NCI-H1105 treated with DMSO at 0.1 percent for 48 hours (cell line): ENCODE measurements around the gene RSBN1L.
"Not testable (repeated sequence)": the region's sequence is repeated elsewhere in the genome, so short reads cannot be mapped to it uniquely, and the experiment has no call there.

Experiments used
- DNase-seq: peaks from one replicate; lab custom pipeline; 2025; lab: John Stamatoyannopoulos, UW

RSBN1L gene

DNA sequence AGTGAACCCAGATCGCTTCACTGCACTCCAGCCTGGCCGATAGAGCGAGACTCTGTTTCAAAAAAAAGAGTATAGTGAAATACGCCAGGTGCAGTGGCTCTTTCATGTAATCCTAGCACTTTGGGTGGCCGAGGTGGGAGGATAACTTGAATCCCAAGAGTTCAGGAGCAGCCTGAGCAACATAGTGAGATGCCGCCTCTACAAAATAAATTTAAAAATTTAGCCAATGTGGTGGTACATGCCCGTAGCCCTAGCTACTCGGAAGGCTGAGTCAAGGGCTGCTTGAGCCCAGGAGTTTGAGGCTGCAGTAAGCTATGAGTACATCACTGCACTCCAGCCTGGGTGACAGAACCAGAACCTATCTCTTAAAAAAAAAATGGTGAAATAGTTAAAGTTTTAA lies 74.1 kb downstream of the RSBN1L start:
- no peak for DNase-seq

DNA sequence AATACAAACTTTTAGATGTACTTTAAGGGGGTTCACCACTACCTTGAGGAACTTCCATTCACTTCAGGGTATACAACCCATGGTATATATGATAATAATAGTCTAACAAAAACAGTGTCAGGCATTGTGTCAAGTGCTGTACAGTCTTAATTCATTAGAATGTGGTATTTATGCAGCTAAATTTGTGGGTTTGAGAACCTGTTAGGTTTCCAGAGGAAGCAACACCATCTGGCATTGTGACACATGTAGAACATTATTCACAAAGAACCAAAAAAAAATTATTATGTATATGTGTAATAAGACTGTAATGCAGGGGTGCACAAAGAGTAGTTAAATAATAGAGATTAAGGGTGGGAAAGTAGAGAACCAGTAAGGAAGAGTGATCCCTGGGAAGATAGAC lies 75.6 kb downstream of the RSBN1L start:
- DNase-seq = no peak

DNA sequence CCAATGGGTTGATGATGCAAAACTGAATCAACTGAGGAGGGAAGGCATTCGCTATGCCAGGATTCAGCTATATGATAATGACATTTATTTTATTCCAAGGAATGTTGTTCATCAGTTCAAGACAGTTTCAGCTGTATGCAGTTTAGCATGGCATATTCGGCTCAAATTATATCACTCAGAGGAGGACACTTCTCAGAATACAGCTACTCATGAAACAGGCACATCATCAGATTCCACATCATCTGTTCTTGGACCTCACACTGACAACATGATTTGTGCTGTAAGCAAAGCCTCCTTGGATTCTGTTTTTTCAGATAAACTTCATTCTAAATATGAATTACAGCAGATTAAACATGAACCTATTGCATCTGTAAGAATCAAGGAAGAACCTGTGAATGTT lies 82.3 kb downstream of the RSBN1L start:
- no peak for DNase-seq

DNA sequence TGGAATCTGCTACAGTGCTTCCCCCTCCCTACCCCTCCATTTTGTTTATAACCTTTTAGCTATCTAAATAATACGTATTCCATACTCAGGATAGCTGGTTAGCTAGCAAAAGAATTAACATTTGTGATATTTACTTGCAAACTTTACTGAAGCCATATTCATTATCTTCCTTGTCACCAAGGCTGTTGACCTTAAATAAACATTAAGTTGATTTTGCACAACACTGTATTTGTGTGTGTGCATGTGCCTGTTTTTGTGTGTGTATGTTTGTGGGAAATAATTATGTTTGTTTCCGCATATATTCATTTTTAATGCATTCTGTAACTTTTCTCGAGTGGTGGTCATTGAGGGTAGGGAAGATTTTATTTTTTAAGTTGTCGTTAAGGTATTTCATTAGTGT lies 86.1 kb downstream of the RSBN1L start:
- DNase-seq = no peak

DNA sequence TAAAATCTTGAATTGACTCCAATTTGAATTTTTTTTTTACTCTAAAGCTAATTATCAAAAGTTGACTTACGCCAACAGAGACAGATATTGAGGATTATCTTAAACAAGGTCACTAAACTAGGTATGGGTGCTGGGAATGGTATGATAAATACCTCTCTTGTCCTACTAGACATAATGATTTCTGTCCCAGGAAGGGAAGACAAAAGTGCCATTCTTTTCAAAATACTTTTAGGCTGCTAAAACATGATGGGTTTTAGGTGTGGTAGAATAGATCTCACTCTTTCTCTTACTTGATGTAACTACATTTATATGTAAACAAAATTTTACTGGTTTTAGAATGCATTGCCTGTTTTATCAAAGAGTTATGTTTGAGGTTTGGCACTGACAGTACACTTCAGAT lies 86.9 kb downstream of the RSBN1L start:
- DNase-seq = no peak

DNA sequence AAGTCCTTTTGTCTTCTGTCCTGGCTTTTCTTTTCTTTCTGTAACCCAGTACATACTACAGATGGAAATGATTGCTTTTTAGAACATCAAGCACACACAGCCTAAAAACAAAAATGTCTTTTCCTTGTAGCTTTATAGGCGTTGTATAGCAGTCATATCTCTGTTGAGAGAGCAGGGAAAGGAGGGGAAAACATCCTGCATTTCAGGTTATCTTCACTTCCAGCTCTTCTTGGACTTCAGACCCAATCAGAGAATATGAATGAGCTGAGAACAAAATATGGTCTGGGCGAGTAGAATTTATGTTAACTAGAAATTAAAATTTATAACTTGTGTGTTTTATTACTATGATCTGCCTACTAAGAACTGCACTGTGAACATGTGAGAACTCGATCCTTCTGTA lies 87.3 kb downstream of the RSBN1L start:
- DNase-seq = no peak

DNA sequence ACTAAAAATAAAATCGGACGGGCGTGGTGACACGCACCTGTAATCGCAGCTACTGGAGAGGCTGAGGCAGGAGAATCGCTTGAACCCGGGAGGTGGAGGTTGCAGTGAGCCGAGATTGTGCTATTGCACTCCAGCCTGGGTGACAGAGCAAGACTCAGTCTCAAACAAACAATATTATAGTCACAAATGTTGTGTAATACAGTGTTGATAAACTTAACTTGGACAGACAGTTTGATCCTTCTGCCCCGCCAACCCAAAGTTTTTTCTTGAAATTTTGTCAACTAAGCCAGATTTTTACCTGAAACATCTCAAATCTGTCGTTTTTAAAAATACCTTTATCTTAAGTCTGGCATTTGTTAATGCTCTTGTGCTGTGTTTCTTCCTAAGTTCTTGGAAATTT lies 88.2 kb downstream of the RSBN1L start:
- not testable (repeated sequence) for DNase-seq

DNA sequence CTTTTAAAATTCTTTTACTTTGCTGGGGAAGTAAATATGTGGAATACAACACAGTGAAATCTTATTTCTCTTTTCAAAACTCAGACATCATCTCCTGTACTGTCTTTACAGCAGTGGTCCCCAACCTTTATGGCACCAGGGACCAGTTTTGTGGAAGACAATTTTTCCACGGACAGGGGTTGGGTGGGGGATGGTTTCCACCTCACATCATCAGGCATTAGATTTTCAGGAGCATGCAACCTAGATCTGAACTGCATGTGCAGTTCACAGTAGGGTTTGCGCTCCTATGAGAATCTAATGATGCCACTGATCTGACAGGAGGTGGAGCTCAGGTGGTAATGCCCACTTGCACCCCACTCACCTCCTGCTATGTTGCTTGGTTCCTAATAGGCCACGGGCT lies 89.8 kb downstream of the RSBN1L start:
- no peak for DNase-seq

DNA sequence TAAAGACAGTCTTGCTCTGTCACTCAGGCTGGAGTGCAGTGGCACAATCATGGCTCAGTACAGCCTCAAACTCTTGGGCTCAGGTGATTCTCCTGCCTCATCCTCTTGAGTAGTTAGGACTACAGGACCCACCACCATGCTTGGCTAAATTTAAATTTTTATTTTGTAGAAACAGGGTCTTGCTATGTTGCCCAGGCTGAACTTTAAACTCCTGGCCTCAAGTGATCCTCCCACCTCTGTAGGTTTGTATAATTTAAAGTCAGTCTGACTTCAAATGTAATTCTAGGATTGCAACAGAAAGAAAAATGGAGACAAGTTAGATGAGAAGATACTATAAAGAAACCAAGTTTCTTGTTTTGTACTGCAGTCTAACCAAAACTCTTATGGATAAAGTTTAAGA lies 90.5 kb downstream of the RSBN1L start:
- DNase-seq = no peak

DNA sequence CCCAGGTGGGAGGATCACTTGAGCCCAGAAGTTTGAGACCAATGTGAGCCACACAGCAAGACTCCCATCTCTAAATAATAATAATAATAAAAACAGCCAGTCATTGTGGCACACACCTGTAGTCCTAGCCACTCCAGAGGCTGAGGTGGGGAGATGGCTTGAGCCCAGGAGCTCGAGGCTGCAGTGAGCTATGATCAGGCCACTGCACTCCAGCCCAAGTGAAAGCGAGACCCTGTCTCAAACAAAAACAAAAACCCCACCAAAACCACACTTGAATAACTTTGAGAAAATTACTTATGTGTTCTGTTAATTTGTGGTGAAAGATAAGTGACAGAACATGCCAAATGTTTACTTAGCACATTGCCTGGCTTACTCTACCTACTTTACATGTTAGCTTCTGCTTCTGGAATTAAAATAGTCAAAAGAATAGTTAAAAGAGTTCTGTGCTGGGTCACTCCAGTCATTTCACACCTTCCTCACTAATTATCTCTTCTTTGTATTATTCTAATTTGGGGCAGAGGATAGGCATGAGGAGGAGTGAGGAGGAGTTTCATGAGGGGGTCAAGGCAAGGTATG lies 92.2 kb downstream of the RSBN1L start:
- DNase-seq = no peak

DNA sequence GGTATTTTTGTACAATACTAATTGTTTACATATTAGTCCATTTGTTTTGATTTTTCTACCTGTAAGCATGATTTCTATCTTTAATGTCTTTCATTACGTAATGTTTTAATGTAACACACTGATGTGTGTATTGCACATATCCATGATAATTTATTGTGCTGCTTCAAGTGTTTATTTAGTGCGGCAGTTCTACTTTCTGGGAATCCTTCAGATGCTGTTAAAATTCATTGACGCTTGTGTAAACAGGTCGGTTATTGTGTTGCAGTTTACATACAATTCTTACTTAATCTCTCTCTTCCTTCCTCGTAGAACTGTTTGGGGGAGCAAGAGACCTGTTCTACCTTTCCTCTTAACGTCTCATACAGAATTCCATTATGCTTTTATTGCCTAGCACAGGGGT lies 95.1 kb downstream of the RSBN1L start:
- peak; percentile 61 for DNase-seq

DNA sequence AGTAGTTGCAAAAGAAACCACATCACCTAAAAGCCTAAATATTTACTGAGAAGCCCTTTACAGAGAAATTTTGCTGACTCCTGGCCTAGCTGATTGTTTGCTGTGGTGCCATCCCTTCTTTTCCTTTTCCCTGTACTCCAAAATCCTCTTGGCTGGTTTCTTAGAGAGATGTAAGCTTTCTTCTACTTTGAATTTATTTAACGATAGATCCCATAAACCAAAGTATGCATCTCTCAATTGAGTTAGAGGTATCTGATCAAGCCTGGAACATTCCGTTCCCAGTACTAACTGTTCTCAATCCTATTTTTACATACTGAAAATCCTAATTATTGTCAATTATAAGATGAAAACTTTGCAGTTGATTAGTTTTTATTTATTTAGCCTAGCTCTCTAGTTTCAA lies 95.7 kb downstream of the RSBN1L start:
- DNase-seq = no peak

DNA sequence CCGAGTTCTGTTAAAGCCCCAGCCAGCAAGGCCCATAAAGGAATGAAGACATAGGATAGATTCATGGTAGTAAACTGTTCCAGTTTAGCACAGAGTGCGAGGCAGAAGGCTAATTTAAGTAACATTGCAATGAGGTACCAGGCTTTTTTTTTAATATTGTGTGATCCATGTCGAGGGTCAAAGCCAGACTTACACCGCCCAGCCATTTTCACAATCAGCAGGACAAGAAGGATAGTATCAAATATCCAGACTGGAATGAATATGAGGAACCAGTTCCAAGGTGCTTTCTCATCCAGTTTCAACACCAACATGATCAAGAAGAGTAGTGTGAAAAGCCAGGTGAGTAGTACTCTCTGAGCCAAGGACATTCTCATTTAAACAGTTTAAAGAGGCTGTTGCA lies 97.7 kb downstream of the RSBN1L start:
- DNase-seq = no peak

DNA sequence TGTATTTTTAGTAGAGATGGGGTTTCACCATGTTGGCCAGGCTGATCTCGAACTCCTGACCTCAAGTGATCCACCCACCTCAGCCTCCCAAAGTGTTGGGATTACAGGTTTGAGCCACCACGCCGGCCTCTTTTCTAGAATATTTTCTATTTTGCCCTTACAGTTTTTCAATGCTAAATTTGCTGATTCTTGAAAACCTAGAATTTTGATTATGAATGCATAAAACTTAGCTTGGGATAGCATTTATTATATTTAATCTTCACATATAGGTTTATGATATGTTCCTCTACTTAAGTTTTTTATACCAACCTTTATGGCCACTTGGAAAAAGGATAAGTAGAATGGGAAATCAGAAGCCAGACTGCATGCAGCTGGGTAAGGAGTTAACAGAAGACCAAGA lies 99.8 kb downstream of the RSBN1L start:
- DNase-seq = no peak

DNA sequence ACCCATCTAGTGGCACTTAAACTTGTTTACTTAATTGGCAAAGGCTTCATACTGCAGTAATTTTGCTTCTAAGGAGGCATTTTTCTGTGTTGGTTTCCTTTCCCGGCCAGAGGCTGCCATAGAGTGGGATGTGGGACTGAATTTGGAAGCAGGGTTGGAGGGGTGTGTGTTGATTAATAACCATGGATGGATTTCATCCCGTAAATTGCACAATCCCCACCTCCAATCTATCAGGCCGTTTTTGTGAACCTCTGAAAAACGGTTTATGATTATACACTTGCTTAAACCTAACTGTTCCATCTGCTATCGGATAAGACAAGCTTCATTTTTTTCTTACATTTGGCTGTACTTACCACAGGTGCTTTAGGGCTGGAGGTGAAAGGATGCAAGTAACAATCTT lies 100.7 kb downstream of the RSBN1L start:
- DNase-seq = peak; percentile 17

DNA sequence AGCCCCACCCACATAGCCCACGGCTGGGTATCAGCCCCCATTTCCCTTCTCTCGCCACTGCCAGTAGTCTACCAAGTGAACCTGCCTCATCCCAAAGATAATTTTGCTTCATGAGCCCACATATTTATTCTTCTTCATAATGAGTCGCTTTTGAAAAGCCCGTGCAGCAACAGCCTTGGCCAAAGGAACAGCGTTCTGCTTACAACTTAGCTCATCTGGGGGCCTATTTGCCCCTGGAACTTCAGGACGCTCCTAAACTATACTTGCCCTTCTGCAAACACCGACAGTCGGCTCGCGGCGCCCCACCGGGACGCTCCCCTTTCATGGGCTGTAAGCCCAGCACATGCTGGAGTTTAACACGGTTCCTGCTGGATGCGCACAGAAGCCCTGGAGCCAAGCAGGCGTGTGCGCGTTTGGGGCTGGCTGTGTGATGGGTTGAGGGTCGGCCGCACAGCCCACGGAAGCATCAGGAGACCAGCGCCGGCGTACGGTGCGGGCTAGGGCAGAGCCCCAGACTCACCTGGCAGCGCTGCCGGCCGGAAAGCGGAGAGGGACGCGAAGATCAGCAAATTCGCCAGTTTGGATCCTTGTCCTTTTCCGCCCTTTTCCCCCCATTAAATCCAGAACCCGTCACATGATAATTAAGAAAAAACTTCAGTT lies 101.6 kb downstream of the RSBN1L start:
- no peak for DNase-seq

DNA sequence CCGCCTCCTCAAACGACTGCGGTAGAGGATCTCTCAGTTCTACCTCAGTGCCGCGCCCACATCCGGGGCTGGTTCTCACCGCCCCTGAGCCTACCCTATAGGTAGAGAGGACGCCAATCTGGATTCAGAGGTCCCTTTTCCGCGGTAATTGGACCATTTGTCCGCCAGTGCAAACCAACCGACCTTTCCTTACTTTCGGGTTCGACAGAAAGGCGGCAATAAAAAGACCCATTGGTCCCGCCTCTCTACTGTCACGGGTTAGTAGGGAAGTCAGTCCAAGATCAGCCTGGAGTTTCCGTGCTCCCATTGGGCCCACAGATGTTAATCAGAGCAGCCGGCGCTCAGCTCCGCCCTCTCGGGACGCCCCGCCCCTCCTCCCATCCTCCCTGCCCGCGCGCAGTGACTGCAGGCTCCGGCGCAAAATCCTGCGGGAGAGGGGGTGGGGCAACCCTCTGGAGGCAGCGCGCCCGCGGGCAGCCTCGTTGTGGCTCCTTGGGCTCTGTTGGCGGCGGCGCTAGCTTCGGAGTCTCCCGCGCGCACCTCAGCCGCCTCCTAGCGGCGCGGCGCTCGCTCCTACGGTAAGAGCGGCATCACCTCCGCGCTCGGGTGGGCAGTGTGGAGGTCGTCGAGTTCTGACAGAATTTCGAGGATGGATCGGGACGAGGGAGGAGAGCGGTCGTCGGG lies 102.3 kb downstream of the RSBN1L start, which contains the start of the genes PHTF2 and TMEM60:
PHTF2 (plus strand) TSS at position 380 of the 684 bp plus-strand sequence.
TMEM60 (minus strand) TSS at position 41 of the 684 bp plus-strand sequence. CDS start 4,061 bp downstream, outside the sequence.
- peak; percentile 100 for DNase-seq

DNA sequence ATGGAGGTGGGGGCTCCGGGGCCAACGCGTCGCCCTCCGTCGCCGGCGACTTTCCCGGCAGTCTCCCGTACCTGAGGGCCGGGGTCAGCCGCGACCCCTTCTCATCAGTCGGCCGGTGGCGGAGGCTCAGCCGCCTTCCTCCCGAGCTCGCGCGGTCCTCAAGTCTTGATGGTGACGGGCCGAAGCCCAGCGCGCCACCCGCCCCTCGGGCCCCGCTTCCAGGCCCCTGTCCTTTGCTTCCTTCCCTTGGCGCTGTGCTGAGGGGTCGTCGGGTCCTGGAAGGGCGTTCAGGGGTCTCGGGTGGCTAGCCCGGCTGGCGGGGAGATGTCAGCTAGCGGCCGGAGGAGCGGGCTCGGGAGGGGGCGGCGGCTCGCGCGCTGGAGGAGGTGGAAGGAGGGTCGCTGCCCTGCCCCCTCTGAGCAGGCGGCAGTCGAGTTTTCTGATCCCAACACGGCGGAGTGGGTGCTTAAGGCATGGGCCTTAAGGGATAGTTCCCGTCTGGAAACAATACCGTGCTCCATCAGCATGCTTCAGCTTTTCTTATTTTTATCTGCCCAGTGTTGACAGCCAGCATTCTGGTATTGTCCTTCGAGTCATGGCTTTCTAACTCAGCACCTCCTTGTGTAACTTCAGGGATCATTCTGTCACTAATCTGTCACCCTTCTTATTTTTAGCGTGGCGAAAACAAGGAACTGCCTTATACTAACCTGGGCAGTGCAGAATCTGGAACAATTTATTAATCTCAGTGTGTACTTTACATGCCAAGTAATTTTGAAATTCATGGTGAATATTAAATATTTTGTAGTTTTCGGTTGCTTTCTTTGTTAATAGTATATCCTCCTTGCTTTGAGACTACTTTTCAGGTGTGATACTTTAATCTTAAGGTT lies 103.1 kb downstream of the RSBN1L start:
- peak; percentile 26 for DNase-seq

DNA sequence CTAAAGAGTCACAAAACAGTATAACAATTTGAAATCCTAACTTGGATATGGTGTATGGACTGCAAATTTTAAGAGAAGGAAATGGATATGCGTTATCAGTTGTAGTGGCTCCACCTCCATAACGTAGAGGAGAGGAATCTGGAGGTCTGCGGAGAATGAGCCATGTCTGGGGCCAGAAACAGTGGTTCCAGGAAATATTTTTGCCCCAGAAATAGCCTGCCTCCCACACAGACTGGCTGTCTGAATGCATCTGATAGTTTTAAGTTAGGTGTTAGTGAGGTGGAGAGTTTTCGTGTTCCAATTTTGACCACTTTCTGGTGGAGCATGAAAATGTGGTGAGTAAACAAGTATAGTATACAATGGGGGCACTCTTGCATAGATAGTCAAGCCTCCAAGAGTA lies 103.9 kb downstream of the RSBN1L start:
- DNase-seq = no peak

DNA sequence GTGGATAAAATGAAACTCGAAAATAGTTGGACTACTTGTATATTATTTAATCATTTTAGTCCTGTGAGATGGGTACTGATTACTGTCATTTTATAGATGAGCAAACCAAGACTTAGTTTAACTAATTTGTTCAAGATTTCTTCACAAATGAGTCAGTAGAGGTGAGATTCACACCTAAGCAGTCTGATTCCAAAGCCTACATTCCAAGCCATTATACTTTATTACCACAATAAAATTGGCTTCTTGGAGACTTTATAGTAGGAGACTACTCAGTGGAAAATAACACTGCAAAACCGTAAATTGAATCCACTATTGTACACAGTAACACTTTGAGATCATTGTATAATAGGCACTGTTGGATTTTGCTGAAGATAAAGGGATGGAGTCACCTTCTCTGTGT lies 104.5 kb downstream of the RSBN1L start:
- no peak for DNase-seq

DNA sequence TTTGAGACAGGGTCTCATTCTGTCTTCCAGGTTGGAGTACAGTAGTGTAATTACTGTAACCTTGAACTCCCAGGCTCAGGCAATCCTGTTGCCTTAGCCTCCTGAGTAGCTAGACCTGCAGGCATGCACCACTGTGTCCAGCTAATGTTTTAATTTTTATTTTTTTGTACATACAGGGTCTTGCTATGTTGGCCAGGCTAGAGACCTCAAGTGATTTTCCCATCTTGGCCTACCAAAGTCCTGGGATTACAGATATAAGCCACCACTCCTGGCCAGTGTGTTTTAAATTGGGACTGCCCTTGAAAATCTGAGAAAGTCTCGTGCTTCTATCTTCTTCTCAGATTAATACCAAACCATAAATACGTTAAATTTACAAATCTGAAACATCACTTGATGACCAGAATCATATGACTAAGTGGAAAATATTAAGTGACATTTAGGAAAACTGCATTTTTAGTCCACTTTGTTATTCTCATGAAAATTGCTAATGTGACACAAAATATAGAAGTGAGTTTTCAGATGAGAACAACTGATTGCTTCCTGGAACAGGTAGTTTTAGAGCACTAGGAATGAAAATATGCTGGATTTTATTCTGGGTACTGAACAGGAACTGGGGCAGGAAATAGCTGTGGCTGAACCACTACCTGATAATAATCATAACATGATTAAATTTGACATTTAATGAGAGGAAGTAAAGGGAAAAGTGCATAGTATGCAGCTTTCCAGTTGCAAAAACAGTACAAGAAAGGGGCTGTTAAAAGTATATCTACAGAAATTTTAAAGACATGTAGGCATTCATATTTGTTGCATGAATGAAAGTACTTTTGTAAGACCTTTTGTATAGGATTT lies 106.5 kb downstream of the RSBN1L start:
- no peak for DNase-seq

DNA sequence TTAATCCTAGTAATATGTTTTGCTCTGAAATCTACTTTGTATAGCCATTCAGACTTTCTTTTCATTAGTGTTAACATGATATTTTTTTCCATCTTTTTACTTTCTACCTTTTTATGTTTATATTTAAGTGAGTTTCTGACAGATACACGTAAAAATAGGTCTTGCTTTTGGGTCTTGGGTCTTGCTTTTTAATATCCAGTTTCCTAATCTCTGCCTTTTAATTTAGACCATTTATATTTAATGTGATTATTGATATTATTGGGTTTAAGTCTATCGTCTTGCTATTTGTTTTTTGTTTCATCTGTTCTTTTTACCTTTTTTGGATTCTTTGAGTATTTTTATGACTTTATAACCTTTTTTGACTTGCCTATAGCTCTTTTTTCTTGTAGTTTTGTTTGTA lies 110.2 kb downstream of the RSBN1L start:
- no peak for DNase-seq
